OCI-LY1 (cell line): ENCODE measurements around the gene PTPRM.

Experiments
- EZH2 ChIP-seq: fragments of 200-600 bp; sonication (generic), shearing (Covaris generic); IDR thresholded peaks from 2 replicates; pipeline ENCODE4 v1.8.0; 2017; ENCODE audit warnings: borderline replicate concordance, mixed run types, mild to moderate bottlenecking, antibody characterized with exemption, low read length, moderate library complexity, mixed read lengths
- TF ChIP-seq, protein P1 (sequence below): fragments of 200-600 bp; sonication (generic), shearing (Covaris generic); IDR thresholded peaks from 2 replicates; pipeline ENCODE4 v1.5.1; 2017; ENCODE audit warnings: mild to moderate bottlenecking, antibody characterized with exemption, low read length, moderate library complexity, mixed read lengths

DNA sequence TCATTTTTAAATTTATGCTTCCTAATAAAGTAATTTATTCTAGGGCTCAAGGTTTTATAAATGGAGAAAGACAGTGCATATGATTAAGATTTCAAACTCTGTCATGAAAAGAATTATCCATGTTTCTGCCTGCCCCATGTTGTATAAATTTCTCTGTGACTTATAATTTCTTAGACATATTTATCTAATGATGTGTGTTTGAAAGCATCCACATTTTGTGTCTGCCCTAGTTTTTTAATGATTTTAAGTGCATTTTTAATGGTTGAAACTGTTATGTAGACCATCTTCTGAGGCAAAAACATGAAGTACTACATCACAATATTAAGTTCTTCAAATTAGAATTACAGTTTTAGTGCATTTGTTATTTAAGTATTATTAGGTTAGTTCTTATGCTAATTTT is 71.2 kb downstream of the PTPRM start:
- TF ChIP-seq, protein P1, sequence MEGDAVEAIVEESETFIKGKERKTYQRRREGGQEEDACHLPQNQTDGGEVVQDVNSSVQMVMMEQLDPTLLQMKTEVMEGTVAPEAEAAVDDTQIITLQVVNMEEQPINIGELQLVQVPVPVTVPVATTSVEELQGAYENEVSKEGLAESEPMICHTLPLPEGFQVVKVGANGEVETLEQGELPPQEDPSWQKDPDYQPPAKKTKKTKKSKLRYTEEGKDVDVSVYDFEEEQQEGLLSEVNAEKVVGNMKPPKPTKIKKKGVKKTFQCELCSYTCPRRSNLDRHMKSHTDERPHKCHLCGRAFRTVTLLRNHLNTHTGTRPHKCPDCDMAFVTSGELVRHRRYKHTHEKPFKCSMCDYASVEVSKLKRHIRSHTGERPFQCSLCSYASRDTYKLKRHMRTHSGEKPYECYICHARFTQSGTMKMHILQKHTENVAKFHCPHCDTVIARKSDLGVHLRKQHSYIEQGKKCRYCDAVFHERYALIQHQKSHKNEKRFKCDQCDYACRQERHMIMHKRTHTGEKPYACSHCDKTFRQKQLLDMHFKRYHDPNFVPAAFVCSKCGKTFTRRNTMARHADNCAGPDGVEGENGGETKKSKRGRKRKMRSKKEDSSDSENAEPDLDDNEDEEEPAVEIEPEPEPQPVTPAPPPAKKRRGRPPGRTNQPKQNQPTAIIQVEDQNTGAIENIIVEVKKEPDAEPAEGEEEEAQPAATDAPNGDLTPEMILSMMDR, result no peak
- no peak for TF ChIP-seq EZH2
